NCI-H2081 (cell line): ENCODE data around the gene TXNDC8.
"Not testable (repeated sequence)": the region's sequence is repeated elsewhere in the genome, so short reads cannot be mapped to it uniquely, and the experiment has no call there.

ENCODE experiments used
- DNase-seq, 2 experiments: peaks; one replicate each; lab custom pipeline; 2025; lab: John Stamatoyannopoulos, UW

The TXNDC8 gene

DNA sequence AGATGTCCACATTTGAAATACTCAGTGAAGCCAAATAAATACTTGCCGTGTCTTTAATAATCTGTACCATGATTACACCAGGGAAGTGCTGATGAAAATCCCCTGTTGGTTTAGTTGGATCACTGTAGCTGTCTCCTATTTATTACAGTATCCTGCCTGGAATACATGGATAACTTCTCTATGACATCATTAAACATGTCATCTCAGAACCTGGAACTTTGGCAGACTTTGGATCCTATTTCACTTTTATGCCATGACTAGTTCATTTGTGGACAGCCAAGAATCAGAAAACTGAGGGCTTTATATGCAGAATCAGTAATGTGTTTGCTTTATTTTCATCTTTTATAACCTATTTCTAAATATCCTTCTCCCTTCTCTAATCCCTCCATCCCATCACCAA lies at the start of gene TXNDC8:
Gene TXNDC8 (minus strand): TSS at position 137 of the 400 bp plus-strand sequence.
- DNase-seq = no peak

DNA sequence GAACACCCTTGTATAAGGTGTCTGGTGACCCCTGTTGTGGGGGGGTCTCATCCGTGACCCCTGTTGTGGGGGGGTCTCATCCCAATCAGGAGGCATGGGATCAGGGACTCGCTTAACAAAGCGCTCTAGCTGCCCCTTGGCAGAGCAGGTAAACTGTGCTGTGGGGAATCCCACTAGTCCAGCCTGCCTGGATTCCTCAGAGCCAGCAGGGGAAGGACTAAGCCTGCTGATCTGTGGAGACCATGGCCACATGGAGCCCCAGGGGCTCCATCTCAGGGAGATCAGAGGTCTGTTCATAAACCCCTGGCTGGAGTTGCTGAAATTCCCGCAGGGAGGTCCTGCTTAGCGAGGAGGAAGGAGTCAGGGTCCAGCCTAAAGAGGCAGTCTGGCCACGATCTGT lies 45.8 kb upstream of the TXNDC8 start:
- DNase-seq = no peak

DNA sequence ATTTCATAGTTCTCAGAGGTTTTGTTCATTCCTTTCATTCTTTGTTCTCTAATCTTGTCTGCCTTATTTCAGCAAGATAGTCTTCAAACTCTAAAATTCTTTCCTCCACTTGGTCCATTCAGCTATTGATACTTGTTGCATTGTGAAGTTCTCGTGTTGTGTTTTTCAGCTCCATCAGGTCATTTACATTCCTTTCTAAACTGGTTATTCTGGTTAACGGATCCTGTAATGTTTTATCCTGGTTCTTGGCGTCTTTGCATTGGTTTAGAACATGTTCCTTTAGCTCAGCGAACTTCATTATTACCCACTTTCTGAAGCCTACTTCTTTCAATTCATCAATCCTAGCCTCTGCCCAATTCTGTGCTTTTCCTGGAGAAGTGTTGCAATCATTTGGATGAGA lies 45.1 kb upstream of the TXNDC8 start:
- DNase-seq = no peak

DNA sequence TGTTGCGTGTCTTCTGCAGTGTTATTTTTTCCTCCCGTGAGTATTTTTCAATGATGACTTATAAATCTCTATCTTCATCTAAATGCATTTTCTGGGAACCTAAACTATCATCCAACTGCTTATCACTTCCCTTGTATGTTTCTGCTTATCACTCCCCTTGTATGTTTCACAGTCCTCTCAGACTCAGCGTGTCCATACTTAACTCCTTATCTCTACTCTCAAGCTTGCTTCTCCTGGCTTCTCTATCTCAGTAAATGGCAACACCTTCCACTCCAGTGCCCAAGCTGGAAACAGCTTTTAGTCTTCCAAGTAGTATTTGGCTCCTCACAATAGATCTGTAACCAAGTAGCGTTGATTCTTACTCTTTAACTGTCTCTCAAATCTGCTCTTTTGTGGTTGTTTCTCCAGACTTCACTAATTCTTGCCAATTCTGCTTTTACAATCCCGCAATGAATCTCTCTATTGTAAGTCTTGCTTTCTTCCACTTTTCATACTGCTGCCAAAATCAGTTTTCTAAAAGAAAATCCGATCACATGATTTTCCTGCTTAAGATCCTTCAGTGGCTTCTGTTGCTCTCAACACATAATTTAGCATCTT lies 33.8 kb upstream of the TXNDC8 start:
- no peak for DNase-seq

DNA sequence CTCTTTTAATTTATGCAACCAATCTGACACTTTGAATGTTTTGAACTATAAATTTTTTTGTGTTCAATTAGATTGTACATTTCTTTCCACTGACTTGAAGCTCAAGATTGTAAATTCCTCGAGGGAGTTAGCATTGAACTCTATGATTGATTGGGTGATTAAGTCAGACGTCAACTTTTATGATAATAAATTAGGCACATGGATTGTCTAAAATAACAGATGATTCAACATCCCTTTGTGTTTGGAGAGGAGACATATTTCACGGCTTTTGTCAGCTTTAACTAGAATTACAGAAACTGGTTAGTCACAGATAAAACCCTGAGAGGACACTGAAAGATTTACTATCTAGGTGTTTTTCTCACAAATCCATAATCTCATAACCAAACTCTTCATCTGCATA lies 32.7 kb upstream of the TXNDC8 start:
- no peak for DNase-seq

DNA sequence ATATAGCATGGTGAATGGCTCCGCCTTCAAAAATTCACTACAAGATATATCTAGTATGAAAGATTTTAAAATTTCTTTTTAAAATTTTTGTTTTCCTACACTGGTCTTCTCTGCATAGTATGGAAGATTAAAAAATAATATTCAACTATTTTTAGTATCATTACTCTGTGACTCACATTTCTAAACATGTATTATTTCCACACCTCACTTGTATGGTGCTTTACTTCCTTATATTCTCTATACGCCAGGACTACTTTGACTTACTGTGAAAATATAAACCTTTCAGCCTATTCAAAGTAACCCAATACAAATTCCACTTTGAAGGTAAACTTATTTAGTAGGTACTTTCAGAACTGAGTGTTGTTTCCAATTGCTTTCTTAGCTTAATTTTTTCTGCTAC lies 26.8 kb upstream of the TXNDC8 start:
- DNase-seq = no peak

DNA sequence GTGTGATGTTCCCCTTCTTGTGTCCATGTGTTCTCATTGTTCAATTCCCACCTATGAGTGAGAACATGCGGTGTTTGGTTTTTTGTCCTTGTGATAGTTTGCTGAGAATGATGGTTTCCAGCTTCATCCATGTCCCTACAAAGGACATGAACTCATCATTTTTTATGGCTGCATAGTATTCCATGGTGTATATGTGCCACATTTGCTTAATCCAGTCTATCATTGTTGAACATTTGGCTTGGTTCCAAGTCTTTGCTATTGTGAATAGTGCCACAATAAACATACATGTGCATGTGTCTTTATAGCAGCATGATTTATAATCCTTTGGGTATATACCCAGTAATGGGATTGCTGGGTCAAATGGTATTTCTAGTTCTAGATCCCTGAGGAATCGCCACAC lies 21.3 kb upstream of the TXNDC8 start:
- DNase-seq = not testable (repeated sequence)

DNA sequence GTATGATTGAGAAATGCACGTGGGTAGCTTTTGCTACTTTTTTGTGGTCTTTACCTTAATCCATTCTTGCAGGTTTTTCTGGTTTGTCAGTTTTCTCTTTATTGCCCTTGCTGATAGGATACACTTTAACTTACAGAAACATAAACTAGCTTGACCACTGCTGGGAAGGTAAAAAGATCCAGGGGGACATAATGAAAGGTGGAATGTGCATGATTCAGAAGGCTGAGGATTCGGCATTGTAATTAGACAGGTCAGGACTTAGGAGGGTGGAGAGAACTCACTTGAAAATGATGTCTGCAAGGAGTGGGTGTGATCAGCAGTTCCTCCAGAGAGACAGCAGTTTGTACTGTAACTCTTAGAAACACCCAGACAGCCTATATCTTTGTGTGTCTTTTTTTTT lies 19.8 kb upstream of the TXNDC8 start:
- no peak for DNase-seq

DNA sequence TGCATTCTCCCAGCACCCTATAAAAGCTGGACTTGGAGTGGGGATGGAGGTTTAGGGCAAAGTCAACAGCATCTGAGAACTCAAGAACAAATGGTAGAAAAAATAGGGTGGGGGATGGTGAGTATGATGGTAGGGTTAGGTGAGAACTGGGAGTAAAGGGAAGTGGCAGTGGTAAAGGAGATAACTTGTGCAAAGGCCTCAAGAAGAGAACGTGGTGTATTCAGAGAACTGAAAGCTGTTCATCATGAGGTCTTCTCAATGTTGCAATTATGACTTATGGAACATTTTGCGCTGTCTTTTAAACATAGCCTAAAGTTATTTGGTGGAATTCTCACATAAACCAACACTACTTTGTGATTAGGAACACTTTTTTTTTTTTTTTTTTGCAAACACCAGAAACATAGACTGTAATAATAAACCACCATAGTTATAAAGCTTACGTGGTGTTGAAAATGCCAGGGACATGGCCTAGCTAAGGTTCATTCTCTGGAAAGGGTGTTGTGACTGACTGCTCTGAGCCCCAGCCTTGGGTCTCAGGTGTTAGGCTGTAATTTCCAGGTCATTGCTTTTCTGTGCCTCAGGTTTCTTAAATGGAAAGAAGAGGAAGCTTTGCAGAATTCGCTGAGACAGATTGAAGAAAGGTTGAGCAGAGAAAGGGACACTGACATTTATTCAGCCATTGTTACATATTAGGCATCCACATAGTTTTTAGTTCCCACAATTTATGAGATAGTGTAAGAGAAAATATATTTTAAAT lies 19.2 kb upstream of the TXNDC8 start:
- no peak for DNase-seq

DNA sequence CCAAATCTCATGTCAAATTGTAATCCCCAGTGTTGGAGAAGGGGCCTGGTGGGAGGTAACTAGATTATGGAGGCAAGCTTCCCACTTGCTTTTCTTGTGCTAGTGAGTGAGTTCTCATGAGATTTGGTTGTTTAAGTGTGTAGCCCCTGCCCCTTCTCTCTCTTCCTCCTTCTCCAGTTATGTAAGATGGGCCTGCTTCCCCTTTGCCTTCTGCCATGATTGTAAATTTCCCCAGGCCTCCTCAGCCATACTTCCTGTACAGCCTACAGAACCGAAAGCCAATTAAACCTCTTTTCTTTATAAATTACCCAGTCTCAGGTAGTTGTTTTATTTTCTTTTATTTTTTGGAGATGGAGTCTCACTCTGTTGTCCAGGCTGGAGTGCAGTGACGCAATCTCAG lies 18.2 kb upstream of the TXNDC8 start:
- no peak for DNase-seq

DNA sequence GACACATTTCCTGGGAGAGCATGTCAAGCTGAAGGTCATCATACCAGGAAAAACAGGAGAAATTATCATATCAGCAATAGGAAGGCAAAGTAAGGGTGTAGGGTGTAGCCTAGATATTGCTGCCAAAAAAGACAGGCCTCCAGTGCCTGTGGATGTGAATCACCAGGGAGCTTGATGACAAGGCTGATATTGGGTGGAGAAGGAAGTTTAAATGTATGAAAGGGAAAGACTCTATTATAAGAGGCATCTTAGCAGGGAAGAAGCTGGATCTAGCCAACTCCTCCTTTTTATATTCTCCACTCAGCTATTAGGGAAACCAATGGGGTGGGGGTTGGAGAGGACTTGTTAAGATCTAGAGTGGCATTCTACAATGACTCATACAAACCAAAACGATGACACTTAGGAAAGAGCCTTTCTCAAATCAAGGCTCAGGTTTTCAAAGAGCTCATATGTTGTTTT lies 13.4 kb upstream of the TXNDC8 start:
- DNase-seq = no peak

DNA sequence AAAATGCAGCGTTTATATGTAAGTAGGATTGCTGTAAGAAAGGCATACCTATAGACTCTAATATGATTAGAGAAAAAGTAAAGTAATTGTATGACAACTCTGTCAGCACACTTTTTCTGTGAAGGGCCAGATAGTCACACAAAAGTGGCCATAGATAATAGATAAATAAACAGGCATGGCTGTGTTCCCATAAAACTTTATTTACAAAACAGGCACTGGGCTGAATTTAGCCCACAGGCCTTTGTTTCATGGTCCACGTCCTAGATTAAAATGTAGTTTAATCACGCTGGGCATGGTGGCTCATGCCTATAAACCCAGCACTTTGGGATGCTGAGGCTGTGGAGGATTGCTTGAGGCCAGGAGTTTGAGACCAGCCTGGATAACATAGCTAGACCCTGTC lies 8.7 kb upstream of the TXNDC8 start:
- no peak for DNase-seq

DNA sequence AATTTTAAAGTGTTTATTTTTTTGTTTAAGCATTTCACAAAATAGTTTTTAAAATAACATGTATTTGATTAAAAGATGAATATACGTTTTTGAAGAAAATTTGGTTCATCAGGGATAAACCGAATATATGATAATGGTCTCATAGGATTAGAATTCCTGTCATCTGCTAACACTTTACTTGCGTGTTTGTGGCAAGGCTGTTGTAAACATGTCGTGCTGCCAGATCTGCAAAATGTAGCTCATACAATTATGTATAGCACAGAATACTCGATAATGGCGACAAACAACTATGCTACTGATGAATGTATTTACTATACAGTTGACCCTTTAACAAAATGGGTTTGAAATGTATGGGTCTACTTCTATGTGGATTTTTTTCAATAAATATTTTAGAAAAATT lies 7.2 kb upstream of the TXNDC8 start:
- DNase-seq = no peak

DNA sequence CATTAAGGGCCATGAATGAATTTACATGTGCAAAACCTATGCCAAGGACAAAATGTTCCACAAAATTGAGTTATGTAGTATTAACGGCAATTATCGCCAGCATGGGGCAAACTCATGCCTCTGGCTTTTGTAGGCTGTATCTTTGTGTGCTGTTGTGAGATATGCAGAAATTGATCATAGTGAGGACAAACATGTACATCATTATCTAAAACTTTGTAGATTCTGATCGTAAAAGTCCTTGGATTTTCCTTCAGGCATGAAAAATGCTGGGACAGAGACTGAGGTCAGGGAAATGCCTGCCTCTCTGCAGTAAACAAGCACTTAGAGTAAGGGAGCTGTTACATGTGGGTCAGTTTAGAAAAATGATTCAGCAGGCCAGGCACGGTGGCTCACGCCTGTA lies 5.9 kb upstream of the TXNDC8 start:
- DNase-seq = no peak

DNA sequence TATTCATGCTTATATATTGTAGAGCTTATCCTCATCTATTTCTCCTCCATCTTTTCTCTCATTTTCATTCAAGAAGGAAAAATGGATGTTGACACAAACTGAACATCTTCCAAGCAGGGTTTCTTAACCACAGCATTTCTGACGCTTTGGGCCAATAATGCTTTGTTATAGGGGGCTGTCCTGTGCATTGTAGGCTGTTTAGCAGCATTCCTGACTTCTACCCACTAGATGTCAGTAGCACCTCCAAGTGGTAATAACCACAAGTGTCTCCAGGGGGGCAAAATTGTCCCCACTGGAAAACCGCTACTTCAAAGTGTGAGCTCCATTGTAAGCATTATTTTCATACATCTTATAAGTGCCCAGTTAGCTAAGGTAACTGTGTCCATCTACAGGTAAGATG lies 2.6 kb upstream of the TXNDC8 start:
- no peak for DNase-seq

DNA sequence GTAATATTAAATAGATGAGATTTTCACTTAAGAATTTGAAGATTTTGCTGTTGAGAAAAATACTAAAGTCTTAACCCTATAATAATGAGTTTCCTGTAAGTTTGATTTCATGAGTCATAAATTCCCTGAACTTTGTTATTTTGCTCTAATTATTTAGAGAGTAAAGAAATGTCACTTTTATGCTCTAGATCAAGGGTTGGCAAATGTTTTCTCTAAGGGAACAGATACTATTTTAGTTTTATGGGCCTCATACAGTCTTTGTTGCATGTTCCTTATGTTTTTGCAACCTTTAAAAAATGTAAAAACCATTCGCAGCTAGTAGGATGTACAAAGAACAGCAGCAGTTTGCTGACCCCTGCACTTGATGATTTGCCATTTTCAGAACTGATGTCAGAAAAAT lies 480 bp upstream of the TXNDC8 start:
- no peak for DNase-seq

DNA sequence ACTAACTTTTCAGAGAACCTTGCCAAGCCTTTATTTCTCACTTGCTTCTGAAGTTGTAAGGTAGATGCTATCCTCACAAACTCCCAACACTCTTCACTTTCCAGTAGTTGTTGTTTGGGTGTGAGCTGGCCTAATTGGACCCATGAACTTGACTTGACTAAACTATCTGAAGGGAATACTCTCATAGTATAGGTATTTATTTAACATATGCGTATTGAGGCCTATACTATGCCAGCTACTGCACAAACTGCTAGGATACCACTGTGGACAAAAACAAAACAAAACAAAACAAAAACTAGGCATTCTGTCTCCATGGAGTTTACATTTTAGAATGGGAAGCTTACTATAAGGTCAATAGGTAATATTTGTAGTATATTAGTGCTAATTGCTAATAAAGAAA lies 1.3 kb downstream of the TXNDC8 start:
- DNase-seq = no peak

DNA sequence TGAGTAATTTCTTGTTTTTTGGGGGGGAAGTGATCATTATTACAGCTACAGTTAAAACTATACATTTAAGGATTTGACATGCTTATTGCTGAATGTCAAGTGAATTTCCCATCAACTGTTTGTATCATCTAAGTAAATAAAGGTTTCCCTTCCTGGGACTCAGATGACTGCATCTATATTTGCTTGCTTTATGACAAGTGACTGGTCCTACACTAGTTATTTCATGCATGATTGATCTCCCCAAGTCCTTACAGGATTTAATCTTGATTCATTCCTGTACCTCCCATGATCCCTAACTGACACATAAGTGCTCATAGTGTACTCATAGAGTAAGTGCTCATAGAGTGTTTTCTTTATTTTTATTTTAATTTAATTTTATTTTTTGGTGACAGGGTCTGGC lies 2.8 kb downstream of the TXNDC8 start:
- DNase-seq = no peak

DNA sequence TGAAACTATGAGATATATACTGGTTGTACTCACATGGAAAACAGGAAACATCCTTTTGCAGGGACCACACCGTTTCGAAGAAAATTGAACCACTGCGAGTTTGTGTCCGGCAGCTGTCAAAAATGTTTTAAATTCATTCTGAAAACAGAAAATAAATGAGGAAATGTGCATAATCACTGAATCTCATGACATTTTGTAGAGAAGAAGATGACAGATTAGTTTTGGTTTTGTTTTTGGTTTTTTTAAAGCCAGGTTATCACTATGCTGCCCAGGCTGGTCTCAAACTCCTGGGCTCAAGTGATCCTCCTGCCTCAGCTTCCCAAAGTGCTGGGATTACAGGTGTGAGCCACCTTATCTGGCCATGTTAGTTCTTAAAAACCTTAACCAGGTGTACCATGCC lies 3.5 kb downstream of the TXNDC8 start:
- no peak for DNase-seq

DNA sequence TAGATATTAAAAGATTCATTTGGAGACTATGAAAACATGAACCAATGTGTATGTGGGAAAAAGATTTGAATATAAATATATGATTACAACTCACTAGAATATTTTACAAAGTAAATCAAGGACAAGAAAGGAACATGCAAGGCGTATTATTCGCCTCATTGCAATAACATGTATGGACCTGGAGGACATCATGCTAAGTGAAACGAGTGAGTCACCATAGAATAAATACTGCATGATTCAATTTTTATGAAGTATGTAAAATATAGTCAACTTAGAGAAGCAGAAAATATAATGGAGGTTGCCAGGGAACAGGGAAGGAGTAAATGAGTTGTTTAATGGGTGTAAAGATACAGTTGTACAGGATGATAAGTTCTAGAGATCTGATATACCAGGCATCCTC lies 4.9 kb downstream of the TXNDC8 start:
- no peak for DNase-seq

DNA sequence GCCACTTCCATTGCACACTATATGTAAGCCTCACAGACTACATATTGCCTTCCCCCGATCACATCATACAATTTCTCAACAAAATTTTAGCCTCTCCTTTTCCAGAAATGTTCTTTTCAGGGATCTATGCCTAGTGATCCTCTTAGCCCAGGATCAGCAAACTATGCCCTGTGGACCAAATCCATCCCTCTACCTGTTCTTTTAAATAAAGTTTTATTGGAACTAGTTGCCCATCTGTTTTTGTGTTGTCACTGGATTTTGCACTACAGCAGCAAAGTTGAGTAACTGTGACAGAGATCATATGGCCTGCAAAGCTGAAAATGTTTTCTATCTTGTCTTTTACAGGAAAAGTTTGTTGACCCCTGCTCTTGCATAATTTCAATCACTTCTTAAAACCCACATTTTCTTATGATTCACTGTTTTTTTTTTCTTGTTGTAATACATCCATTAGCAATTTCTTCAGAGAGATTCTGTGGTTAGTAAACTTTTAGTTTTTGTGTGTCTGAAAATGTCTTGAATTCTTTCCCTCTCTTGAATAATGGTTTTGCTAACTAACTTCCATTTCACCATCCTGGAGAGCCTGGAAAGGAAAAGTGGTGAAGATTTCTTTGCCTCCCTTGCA lies 7.1 kb downstream of the TXNDC8 start:
- no peak for DNase-seq

DNA sequence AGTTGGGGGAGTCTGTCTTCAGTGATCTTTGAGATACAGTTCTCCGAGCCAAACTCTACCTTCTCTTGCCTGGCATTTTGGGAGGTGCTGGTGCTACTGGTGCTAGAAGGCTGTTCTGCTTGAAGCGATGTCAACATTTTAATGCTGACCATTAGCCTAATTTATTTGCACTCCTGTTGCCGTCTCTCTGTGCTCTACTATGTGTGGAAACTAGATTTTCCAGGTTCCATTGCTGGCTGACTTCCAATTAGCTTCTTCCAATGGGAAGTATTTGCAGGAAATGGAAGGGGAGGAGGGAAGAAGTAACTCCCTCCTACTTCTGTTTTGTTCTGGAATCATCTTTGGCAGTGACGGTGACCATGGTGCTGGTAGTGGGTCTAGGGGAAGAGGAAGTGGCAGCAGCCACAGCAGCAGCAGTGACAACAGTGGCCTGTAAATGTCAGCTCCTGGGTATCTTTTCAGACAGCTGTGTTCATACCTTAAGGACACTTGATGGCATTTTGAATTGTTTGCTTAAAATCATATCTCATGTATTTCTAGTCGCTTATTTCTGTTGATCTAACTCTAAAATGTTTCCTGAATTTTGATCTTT lies 7.9 kb downstream of the TXNDC8 start:
- DNase-seq = no peak

DNA sequence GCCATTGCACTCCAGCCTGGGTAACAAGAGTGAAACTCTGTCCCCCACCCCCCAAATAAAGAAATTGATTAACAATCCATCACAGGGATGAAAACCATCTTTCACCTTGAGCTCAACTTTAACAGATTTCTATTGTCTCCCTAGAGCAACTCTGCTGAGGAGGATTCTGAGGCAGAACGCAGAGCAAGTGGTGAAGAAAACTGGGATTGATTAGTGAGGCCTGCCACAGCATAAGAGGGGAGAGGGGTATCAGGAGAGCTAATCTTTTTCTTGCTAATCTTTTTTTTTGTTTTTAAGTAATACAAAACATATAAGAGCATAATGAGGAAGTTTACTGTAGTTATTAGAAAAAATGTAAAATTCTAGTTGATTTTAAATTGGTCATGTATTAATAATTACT lies 8.9 kb downstream of the TXNDC8 start:
- no peak for DNase-seq
